Posterior cingulate gyrus (tissue), 11 donors: ENCODE data around the gene RRP8.

Source experiments
- DNase-seq, 10 donors: peaks; one replicate each; pipeline versions ENCODE4 v3.0.0 to v3.0.0-alpha.2; 2020 to 2021; ENCODE audit warnings: mixed read lengths in 3 of 10
- intact Hi-C: fragments of 100-400 bp; cut with DNase I; formaldehyde crosslinking; loops from one replicate; pipeline ENCODE4 v1.15.1; 2023

Gene RRP8

DNA sequence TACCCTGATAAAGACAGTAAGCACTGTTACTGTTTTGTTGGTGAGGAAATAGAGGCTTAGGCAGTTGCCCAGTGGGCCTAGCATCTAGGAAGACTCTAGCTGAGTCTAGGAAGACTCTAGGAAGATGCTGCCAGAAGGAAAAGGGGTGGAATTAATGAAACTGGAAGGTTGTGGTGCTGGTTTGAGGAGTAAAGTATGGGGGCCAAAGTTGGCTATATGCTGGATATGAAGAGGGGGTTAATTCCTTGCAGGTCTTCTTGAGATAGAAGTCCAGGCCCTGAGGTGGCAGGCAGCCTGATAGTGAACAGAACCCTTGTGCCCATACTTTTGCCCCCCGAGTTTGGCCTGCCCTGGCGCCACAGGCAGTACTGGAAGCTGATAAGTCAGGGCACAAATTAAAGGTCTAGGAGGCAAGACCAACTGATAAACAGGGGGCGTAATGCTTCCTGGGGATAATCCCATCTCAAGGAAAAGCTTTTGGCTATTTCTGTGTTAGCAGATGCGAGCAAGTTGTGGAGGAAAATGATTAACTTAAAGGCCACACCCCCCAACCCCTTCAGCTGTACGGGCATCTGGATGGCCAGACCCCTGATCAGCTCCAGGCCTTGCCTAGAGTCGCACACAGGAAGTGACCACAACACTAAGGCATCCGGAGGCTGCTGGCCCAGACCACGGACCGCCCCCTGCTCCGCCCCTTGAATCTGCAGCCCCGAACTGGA is 3.2 kb upstream of the RRP8 start:
- DNase-seq, result peak; percentile 52 to 96 (median 74)
- intact Hi-C loops, result loop anchor here (10.0 kb wide), 1 partner anchor 132 kb away; the partner anchor contains the start of gene TRIM3

DNA sequence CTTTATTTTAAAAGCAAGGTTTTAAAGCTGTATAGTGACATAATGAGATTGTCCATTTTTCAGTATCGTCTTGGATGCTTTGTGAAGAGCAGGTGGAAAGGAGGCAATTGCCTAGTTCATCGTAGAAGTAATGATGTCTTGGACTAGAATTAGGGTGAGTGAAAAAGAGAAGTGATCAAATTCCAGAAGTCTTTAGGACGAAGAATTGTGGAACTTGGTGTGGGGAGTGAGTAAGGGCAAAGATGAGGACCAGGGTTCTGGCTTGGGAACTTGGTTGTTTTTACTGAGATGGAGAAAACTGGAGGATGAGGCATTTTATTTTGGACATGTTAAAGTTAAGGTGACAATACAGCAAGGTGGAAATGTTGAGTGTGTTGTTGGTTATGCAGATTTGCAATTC is 1.4 kb upstream of the RRP8 start:
- intact Hi-C loops, result loop anchor here (5.0 to 10.0 kb wide), 3 partner anchors 72 to 212 kb away; partner anchors contain the start of genes SMPD1 and TRIM3
- DNase-seq, result no peak

DNA sequence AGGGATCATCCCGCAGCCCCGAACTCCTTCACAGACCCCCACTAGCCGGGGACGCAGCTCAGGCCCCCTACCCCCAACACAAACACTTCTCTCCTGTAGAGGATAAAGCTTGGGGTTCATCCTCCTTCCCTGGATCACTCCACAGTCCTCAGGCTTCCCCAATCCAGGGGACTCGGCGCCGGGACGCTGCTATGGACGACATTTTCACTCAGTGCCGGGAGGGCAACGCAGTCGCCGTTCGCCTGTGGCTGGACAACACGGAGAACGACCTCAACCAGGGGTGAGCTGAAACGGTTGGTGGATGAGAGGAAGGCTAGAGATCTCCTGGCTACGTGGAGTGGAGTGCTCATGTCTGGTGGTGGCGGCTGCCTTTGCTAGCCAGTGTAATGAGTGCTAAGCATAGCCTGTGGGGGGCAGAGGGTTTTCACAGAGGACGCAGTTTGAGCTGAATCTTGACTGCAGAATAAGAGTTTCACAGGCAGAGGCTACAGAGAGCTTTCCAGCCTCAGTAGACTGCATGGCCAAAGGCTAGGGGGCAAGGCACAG is 738 bp upstream of the RRP8 start:
- intact Hi-C loops, result loop anchor here (5.0 to 10.0 kb wide), 3 partner anchors 72 to 212 kb away; partner anchors contain the start of genes SMPD1 and TRIM3
- DNase-seq, result peak in 6 of 10 donors; percentile 37 to 92 (median 60)

DNA sequence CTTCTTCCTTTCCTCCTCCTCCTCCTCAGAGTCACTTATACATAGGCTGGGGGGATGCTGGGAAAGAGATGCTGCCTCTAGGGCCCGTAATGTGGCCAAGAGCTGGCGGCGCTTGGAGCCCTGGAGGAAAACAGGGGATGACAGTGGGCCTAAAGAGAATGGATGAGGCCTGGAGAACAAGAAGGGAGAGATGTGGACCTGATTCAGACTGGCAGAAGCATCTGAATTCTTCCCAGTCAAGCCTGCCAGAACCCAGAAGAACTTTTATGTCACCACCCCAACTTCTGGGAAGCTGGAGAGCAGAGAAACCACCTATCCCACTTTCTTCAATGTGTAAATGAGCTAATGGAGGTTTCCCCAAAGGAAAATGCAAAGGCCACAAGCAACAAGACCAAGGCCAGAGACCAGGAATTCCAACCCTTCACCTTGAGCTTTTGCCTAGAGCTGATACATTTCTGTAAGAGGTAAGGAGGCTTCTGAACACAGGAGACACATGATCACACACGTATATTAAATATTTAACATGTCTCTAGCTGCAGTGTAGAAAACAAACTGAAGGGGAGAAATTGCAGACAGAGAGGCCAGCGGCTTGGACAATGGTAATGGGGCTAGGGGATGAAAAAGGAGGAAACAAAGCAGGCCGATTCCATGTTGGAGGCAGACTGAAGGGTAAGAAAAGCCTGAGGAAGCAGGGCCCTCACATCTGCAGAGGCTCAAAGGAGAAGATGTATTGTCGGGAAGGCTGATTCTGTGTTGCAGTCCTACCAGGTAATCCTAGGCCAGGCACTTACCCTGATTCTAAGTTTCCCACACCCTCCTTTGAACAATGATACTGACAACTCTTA is 1.1 kb downstream of the RRP8 start:
- no peak for DNase-seq
- intact Hi-C loops, result loop anchor here (5.0 to 10.0 kb wide), 3 partner anchors 70 to 210 kb away; partner anchors contain the start of genes SMPD1 and TRIM3

DNA sequence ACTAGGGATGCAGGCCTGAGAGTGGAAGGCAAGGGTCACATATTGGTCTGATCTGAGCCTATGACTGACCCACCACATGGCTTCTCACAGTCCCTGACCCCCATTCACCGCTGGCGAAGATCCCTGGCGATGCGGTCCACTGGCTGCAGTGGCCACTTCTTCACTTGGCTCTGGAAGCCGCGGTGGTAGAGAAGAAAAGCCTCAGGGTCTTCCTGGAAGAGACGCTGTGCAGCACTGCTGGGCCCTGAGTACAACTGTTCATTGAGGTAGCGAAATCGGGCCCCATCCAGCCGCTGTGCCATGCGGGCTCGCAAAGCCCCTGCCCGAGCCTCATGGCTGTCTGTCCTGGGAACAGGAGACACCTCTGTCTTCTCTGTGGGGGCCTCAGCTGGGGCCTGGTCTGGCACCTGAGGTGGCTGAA is 2.4 kb downstream of the RRP8 start:
- intact Hi-C loops, result loop anchor here (5.0 to 10.0 kb wide), 3 partner anchors 69 to 209 kb away; partner anchors contain the start of genes SMPD1 and TRIM3
- no peak for DNase-seq

DNA sequence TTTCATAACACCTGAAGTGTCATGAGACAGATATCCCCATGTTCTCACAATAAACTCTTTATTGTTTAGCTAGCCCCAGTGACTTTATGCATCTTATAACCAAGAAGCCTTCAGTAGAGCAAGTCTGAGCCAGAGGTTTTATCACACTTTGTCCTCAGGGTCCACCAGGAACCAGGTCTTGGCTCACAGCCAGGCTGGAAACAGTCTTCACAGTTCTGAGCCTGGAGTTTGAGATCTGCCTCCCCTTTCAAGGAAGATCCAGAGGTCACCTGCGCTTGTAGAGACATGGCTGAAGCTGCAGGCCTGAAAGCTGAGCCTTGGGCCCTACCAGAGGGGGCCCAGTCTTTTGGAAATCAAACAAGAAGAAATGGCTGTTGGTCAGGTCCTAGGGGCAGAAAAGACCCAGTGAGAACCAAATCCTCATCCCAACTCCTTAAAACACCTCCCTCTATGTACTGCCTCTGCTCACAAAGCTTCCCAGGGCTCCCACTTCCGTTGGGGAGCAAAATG is 3.5 kb downstream of the RRP8 start:
- no peak for DNase-seq
- intact Hi-C loops, result loop anchor here (5.0 to 10.0 kb wide), 3 partner anchors 68 to 208 kb away; partner anchors contain the start of genes SMPD1 and TRIM3

DNA sequence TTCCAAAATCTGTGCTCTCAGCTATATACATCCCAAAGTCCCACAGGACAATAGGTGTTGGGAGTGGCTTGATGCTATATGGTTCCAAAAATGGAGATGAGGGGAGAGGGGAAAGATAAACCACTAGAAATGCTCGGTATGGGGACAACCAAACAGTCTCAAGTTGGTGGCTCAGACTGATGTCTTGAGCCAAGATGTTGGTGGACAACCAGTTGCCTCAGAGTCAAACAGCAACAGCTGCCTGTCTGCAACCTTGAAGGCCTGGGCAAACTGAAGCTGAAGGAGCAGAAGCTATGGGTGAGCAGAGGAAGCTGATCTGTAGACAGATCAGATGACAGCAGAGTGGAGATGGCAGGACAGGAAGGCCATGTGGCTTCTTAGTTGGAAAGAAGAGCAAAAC is 4.0 kb downstream of the RRP8 start:
- intact Hi-C loops, result no loop called here
- no peak for DNase-seq

DNA sequence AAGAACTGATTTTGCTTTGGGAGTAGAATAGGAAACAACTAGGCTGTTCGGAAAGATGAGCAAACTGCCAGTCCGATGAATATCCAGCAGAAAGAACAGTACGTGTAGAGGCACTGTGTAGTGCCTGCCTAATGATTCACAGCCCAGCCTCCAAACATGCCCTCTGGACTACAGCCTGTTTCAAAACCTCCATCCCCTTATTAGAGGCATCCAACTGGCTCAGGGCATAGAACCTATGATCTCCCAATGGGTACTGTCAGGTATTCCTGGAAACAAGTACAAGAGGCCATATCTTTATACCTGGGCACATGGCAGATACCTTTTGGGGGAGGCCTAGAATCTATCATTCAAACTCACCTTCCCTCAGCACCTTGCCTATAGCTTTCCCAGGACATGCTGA is 4.9 kb downstream of the RRP8 start:
- intact Hi-C loops, result no loop called here
- DNase-seq, result no peak

DNA sequence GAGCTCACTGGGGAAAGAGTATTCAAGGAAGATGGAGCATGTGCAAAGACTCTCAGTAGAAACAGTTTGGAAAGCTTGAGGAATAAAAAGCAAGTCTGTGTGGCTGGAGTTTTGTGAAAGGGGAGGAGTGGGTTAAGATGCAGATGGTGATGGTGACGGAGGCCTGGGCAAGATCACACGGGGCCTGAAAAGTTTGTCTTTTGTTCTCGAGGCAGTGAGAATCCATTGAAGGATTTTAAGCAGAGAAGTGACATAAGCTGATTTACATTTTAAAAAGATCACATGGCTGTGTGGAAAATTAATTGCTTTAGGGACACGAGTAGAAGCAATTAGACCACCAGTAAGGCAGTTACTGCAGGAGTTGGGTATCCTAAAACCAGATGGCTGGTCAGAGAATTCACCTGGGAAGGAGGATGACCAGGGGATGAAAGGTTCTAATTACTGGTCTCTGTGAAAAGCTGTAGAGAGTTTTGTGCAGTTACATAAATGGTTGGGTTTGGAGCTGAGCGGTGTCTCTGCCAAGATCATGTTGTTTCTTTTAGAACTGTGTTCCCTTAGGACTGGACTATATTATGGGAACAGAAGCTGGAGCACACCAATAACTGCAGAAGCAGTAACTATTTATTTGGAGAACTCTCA is 7.1 kb downstream of the RRP8 start:
- intact Hi-C loops, result no loop called here

DNA sequence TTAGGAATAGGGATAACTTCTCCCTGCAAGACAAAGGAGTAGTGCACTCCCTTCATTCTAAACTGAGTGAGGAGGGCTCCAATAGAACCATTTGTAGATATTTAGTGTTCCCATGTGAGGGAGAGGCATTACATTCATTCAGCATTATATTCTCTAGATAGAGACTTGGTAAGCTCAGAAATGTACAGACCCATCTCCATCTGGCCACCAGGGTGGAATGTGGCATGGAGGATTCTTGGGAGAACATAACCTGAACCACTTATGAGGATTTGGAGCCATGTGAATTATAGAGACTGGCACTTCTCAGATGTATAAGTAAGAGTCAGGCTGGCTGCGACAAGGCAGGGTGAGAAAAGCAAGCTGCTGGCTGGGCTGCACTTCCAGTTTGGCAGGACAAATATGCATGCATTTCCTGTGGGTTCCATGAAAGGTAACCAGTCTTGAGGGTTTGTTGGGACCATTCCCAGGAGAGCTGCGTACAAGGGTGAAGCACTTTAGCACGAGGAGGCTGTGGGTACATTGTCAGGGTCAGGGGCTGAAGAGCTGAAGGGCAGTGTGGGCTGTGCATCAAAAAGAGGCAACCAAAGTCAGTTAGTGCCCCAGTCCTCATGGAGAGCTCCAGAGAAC is 9.2 kb downstream of the RRP8 start:
- intact Hi-C loops, result no loop called here
- no peak for DNase-seq

More for the DNA sequence above, 7.1 kb downstream of the RRP8 start:
- DNase-seq, result no peak

DNA sequence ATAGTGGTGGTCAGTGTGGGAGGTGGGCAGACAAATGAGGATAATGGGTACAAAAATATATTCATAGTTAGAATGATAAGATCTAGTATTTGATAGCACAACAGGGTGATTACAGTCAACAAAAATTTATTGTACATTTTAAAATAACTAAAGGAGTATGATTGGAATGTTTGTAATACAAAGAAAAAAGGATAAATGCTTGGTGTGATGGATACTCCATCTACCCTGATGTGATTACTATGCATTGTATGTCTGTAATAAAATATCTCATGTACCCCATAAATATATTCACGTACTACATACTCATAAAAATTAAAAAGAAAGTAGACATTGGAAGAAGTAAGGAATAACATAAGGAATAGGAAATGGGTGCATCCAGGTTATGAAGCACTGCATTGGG is 15.4 kb downstream of the RRP8 start:
- intact Hi-C loops, result no loop called here
- DNase-seq, result no peak

DNA sequence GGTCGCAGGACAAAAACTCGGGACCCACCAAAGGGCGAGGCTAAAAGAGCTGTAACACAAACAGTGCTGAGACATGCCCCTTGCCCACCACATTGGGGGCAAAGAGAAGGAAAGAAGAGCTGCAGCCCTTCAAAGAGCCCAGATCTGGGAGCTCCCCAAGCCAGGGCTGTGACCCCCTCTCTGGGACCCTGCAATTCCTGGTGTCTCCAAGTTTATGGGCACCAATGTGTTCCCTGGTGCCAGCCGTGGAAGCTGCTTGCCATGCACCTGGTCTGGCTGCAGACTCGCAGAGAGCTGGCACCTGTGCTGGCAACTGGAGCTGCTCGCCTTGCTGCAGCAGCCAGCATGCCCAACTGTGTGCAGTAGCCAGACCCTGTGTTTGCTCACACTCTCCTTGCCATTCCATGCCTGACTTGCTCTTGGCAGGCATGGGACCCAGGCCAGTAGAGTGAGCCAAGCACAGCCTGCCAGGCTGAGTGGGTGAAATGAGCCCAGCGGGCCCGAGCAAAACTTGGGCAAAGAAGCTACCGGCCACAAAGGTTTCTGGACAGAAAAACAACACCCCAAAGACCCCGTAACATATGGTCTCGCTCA is 16.0 kb downstream of the RRP8 start:
- intact Hi-C loops, result no loop called here
- peak in 7 of 10 donors; percentile 32 to 90 (median 63) for DNase-seq

DNA sequence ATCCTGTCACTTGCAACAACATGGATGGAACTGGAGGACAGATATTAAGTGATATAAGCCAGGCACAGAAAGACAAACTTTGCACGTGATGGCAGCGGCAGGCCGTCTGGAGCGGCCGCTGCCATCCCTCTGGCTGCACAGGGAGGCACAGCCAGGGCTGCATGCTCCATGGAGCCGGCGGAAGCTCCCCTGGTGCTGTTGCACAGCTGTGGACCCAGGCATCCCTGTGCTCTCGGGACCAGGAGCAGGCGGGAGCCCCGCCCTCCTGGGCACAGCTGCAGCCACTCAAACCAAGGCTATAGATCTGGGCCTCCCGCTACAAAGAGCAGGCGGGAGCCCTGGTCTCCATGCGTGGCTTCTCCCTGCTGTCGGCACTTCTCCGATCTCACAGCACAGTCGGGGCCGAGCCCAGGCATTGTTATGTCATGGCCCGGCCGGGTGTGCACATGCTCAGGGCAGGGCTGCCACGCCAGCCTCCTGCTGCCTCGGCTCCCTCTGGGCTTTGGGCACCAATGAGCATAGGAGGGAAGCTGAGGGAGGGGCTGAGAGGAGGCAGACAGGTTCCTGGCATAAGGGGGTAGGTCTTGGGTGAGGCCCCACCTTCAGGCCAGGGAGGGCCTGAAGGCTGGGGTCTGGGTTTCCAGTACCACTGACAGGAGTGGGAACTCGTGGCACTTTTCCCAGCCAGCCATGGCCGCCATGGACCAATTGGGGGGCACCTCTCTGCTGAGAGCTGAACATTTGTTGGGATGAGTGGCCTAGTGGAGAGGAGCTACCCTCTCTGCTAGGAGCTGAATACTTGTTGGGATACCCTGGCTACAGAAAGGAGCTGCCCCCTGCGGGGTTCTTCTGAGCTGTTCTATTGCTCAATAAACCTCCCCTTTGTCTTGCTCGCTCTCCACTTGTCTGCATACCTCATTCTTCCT is 16.7 kb downstream of the RRP8 start:
- intact Hi-C loops, result no loop called here
- peak in 3 of 10 donors; percentile 69 to 93 (median 81) for DNase-seq

DNA sequence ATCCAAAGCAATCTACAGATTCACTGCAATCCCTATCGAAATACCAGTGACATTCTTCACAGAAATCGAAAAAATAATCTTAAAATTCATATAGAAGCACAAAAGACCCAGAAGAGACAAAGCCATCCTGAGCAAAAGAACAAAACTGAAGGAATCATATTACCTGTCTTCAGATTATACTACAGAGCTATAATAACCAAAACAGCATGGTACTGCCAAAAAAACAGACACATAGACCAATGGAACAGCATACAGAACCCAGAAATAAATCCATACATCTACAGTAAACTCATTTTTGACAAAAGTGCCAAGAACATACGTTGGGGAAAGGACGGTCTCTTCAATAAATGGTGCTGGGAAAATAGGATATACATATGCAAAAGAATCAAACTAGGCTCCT is 18.9 kb downstream of the RRP8 start:
- intact Hi-C loops, result no loop called here
- DNase-seq, result no peak

DNA sequence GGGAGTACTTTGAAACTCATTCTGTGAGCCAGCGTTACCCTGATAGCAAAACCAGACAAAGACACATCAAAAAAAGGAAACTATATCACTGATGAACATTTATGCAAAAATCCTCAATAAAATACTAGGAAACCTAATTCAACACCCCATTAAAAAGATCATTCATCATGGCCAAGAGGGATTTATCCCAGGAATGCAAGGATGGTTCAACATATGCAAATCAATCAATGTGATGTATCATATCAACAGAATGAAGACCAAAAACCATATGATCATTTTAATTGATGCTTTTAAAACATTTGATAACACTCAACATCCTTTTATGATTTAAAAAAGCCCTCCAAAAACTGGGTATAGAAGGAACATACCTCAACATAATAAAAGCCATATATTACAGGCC is 19.8 kb downstream of the RRP8 start:
- DNase-seq, result no peak
- intact Hi-C loops, result no loop called here

DNA sequence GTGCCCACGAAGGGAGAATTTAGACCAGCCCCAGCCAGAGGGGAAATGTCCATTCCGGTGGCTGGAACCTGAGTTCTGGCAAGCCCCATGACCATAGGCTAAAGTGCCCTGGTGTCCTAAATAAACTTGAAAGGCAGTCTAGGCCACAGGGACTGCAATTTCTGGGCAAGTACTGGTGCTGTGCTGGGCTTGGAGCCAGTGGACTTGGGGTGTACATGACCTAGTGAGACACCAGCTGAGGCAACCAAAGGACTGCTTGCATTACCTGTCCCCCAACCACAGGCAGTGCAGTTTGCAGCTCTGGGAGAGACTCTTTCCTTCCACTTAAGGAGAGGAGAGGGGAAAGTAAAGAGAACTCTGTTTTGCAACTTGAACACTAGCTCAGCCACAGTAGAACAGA is 23.7 kb downstream of the RRP8 start:
- DNase-seq, result no peak

DNA sequence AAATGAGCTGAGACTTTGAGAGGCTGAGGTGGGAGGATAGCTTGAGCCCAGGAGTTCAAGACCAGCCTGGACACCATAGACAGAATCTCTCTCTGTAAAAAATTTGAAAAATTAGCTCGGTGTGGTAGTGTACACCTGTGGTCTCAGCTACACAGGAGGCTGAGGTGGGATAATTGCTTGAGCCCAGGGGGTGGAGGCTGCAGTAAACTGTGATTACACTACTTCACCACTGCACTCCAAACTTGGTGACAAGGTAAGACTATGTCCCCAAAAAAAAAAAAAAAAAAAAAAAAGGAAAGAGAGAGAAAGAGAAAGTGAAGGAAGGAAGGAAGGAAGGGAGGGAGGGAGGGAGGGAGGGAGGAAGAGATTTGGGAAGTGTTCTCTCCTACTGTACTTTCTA is 25.3 kb downstream of the RRP8 start:
- DNase-seq, result no peak
- intact Hi-C loops, result loop anchor here (5.0 kb wide), 1 partner anchor 46 kb away; no protein-coding TSS in a partner anchor

More for the DNA sequence above, 23.7 kb downstream of the RRP8 start:
- intact Hi-C loops, result loop anchor here (5.0 kb wide), 1 partner anchor 47 kb away; no protein-coding TSS in a partner anchor
